ENCODE results near the gene BBC3. TPM values are rescaled to one million over a fixed set of nuclear protein-coding genes. Genes with fewer than 3 reads are reported as not detected.
"Not testable (repeated sequence)": the region's sequence is repeated elsewhere in the genome, so short reads cannot be mapped to it uniquely, and the experiment has no call there.

BBC3 gene
- total RNA-seq, 1 donor from 2014 or later, result 12.6 TPM

DNA sequence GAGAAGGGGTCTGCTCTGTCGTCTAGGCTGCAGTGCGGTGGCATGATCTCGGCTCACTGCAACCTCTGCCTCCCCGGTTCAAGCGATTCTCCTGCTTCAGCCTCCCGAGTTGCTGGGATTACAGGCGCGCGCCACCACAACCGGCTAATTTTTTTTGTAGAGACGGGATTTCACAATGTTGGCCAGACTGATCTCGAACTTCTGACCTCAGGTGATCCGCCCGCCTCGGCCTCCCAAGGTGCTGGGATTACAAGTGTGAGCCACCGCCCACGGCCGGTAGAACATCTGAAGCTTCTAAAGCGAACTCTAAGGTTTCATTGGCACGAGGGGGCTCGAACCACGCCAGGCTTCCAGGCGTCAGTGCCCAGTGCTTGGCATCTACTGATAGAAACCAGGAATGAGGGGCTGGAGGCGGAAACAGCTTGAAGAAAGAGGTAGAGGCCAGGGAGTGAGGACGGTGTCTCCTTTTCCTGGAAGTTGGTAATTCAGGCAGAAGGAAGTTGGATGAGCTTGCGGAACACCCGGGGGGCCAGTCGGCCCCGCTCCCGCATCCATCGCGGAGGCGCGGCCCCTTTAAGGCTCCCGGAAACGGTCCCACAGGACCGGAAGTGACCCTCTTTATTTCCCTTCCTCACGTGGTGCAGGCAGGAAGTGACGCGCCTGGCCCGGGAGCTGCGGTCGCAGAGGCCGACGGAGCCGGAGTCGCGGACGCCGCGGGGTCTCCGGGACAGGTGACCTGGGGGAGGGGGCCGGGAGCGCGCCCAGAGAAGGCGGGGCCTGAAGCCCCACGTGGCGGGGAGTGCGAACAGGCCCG is 25.1 kb upstream of the BBC3 start, which contains the start of gene CCDC9:
TSS of gene CCDC9 (plus strand) at position 647 of the 814 bp plus-strand sequence. CDS start 1,876 bp downstream, outside the sequence.
- Histone ChIP-seq H3K4me3 (ENCODE audit: low read depth, low read length) (peak within 1 kb of the TSS; percentile 48), H3K36me3 (ENCODE audit: control insufficient read depth, insufficient read depth, low read length) (peaks cover 26% of the 10 kb centered on the region), H3K27me3 (ENCODE audit: control insufficient read depth, insufficient read depth, low read length) (no peaks in the 10 kb centered on the region)
- TF ChIP-seq CTCF (IDR thresholded peaks at IDR 0.05; ENCODE audit: insufficient read depth, low read length, severe bottlenecking), result no peak
- FAIRE-seq (no peak), DNase-seq (ENCODE audit: low read depth) (peak; percentile 84)

GRCh38 chr19:47253970-47254369 is 23.0 kb upstream of the BBC3 start:
- no peak for DNase-seq (ENCODE audit: low read depth)
- Histone ChIP-seq H3K4me3 (ENCODE audit: low read depth, low read length) (no peak overlapping the region), H3K27me3 (ENCODE audit: control insufficient read depth, insufficient read depth, low read length) (no peaks in the 10 kb centered on the region), H3K36me3 (ENCODE audit: control insufficient read depth, insufficient read depth, low read length) (peaks cover 6% of the 10 kb centered on the region)
- no peak for FAIRE-seq
- no peak for TF ChIP-seq CTCF (IDR thresholded peaks at IDR 0.05; ENCODE audit: insufficient read depth, low read length, severe bottlenecking)

- no peak for FAIRE-seq
- H3K4me3 ChIP-seq (ENCODE audit: low read depth, low read length), result no peak overlapping the region
- TF ChIP-seq CTCF (IDR thresholded peaks at IDR 0.05; ENCODE audit: insufficient read depth, low read length, severe bottlenecking), result no peak
- peak; percentile 90 for DNase-seq (ENCODE audit: low read depth)
- no peaks in the 10 kb centered on the region for H3K27me3 ChIP-seq (ENCODE audit: control insufficient read depth, insufficient read depth, low read length)
- peaks cover 3% of the 10 kb centered on the region for H3K36me3 ChIP-seq (ENCODE audit: control insufficient read depth, insufficient read depth, low read length)
Measured at GRCh38 chr19:47253467-47253881, 22.5 kb upstream of the BBC3 start.

DNA sequence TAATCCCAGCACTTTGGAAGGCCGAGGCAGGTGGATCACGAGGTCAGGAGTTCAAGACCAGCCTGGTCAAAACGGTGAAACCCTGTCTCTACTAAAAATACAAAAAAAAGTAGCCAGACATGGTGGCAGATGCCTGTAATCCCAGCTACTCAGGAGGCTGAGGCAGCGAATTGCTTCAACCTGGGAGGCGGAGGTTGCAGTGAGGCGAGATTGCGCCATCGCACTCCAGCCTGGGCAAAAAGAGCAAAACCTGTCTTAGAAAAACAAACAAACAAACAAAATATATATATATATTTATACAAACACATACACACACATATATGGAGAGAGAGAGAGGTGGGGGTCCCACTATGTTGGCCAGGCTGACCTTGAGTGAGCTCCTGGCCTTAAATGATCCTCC is 22.0 kb upstream of the BBC3 start:
- not testable (repeated sequence) for FAIRE-seq; DNase-seq (ENCODE audit: low read depth); H3K27me3 ChIP-seq (ENCODE audit: control insufficient read depth, insufficient read depth, low read length); H3K36me3 ChIP-seq (ENCODE audit: control insufficient read depth, insufficient read depth, low read length); H3K4me3 ChIP-seq (ENCODE audit: low read depth, low read length)

GRCh38 chr19:47247308-47247990 is 16.4 kb upstream of the BBC3 start:
- Histone ChIP-seq H3K27me3 (ENCODE audit: control insufficient read depth, insufficient read depth, low read length) (no peaks in the 10 kb centered on the region), H3K4me3 (ENCODE audit: low read depth, low read length) (no peak overlapping the region), H3K36me3 (ENCODE audit: control insufficient read depth, insufficient read depth, low read length) (no peaks in the 10 kb centered on the region)
- TF ChIP-seq CTCF (IDR thresholded peaks at IDR 0.05; ENCODE audit: insufficient read depth, low read length, severe bottlenecking), result peak; percentile 77
- FAIRE-seq, result no peak
- DNase-seq (ENCODE audit: low read depth), result peak; percentile 55

- no peak for FAIRE-seq
- Histone ChIP-seq H3K27me3 (ENCODE audit: control insufficient read depth, insufficient read depth, low read length) (no peaks in the 10 kb centered on the region), H3K36me3 (ENCODE audit: control insufficient read depth, insufficient read depth, low read length) (no peaks in the 10 kb centered on the region), H3K4me3 (ENCODE audit: low read depth, low read length) (peak overlapping the region; percentile 50)
- DNase-seq (ENCODE audit: low read depth), result peak; percentile 81
- TF ChIP-seq CTCF (IDR thresholded peaks at IDR 0.05; ENCODE audit: insufficient read depth, low read length, severe bottlenecking), result peak; percentile 95
Measured at GRCh38 chr19:47243776-47244547, 13.0 kb upstream of the BBC3 start.
